Sigmoid colon (tissue), 7 donors: ENCODE results near the gene FAM81A. TPM values are rescaled to one million over a fixed set of nuclear protein-coding genes. Genes with fewer than 3 reads are reported as not detected.
"Not testable (repeated sequence)": the region's sequence is repeated elsewhere in the genome, so short reads cannot be mapped to it uniquely, and the experiment has no call there.

Experiments used
- DNase-seq: peaks from one replicate; pipeline ENCODE4 v3.0.0-alpha.2; 2019
- H3K27ac ChIP-seq, 4 donors: fragments of 200-600 bp; sonication (generic); one replicate each; pipeline ENCODE4 v1.5.1; 2016 to 2019; ENCODE audit warnings: mild to moderate bottlenecking in 1 of 4
- H3K27me3 ChIP-seq, 3 donors: fragments of 200-600 bp; sonication (generic); one replicate each; pipeline ENCODE4 v1.5.1; 2019; ENCODE audit warnings: mild to moderate bottlenecking in 1 of 3
- H3K36me3 ChIP-seq, 4 donors: fragments of 200-600 bp; sonication (generic); one replicate each; pipeline ENCODE4 v1.5.1; 2016 to 2019
- H3K4me1 ChIP-seq, 4 donors: fragments of 200-600 bp; sonication (generic); one replicate each; pipeline ENCODE4 v1.5.1; 2017 to 2019
- H3K4me3 ChIP-seq, 4 donors: fragments of 200-600 bp; sonication (generic); one replicate each; pipeline ENCODE4 v1.5.1; 2017 to 2019; ENCODE audit warnings: mild to moderate bottlenecking in 2 of 4, moderate library complexity in 1 of 4
- H3K9me3 ChIP-seq, 4 donors: fragments of 200-600 bp in 3 of 4; sonication (generic) in 3 of 4; one replicate each; pipeline versions ENCODE4 v1.5.1 to v1.6.1; 2013 to 2019
- EP300 ChIP-seq, 4 donors: sonication (generic); formaldehyde crosslinking; IDR thresholded peaks; one replicate each; pipeline ENCODE4 v1.6.1; 2017; ENCODE audit warnings: antibody characterized with exemption in 4 of 4
- POLR2A ChIP-seq, 2 donors: fragments of 450-650 bp; IDR thresholded peaks; one replicate each; pipeline ENCODE4 v1.6.1; 2016; ENCODE audit warnings: antibody characterized with exemption in 2 of 2, mild to moderate bottlenecking in 2 of 2, moderate library complexity in 2 of 2
- POLR2AphosphoS5 ChIP-seq, 4 donors: sonication (generic); formaldehyde crosslinking; IDR thresholded peaks; one replicate each; pipeline ENCODE4 v1.6.1; 2017; ENCODE audit warnings: antibody characterized with exemption in 4 of 4
- WGBS, 2 donors: extraction: QIAGEN DNeasy Blood & Tissue Kit; methylation state at CpG; one replicate each; pipeline ENCODE4 v1.1.7; 2013; 5-methylcytosine and 5-hydroxymethylcytosine counted together
- intact Hi-C: fragments of 100-400 bp; cut with DNase I; formaldehyde crosslinking; loops from one replicate; pipeline ENCODE4 v1.15.1; 2023
- polyA plus RNA-seq, 3 donors: library from polyadenylated mRNA; stranded (reverse); fragments of 200-250 nt; gene quantifications; one replicate each; pipeline ENCODE4 v1.2.3, GENCODE V29; 2013
- total RNA-seq, 4 donors: library from RNA; depleted of rRNA; stranded (reverse); fragments of >200 nt; gene quantifications; one replicate each; pipeline ENCODE4 v1.1.0, GENCODE V29; 2016
- TF ChIP-seq, protein P1 (sequence below), 4 experiments: fragments of 450-650 bp in 3 of 4; fragments of 200-600 bp in 1 of 4; IDR thresholded peaks; one replicate each; pipeline ENCODE4 v1.5.1; 2016 to 2019; ENCODE audit warnings: antibody characterized with exemption in 4 of 4, mild to moderate bottlenecking in 3 of 4, moderate library complexity in 2 of 4
- donor health status: healthy with polysubstance abuse.
- donor health status: Bipolar disorder and iron deficiency.
- donor health status: healthy.

FAM81A gene
- total and polyA plus RNA-seq, 7 donors, result under 0.01 to 4.7 (median 2.5) TPM; not detected in 1

- TF ChIP-seq POLR2A (IDR thresholded peaks at IDR 0.05), result no peak
- WGBS, 2 donors, result 22 to 45% methylated on average over 3 of the region's 3 CpGs
Observed at GRCh38 chr15:59396679-59397078, 41.3 kb upstream of the FAM81A start.

GRCh38 chr15:59398220-59398619 is 39.8 kb upstream of the FAM81A start:
- no peak overlapping the region for H3K4me3 ChIP-seq
- WGBS, 2 donors, result 25 to 63% methylated on average over 1 of the region's 1 CpG
- no peaks in the 10 kb centered on the region for H3K36me3 ChIP-seq
- intact Hi-C loops, result no loop called here
- DNase-seq, result no peak
- no peaks in the 10 kb centered on the region for H3K4me1 ChIP-seq
- no peaks in the 10 kb centered on the region for H3K9me3 ChIP-seq
- no peak overlapping the region for H3K27ac ChIP-seq
- TF ChIP-seq EP300 (IDR thresholded peaks at IDR 0.05), result no peak
- TF ChIP-seq POLR2AphosphoS5 (IDR thresholded peaks at IDR 0.05), result no peak
- TF ChIP-seq, protein P1, sequence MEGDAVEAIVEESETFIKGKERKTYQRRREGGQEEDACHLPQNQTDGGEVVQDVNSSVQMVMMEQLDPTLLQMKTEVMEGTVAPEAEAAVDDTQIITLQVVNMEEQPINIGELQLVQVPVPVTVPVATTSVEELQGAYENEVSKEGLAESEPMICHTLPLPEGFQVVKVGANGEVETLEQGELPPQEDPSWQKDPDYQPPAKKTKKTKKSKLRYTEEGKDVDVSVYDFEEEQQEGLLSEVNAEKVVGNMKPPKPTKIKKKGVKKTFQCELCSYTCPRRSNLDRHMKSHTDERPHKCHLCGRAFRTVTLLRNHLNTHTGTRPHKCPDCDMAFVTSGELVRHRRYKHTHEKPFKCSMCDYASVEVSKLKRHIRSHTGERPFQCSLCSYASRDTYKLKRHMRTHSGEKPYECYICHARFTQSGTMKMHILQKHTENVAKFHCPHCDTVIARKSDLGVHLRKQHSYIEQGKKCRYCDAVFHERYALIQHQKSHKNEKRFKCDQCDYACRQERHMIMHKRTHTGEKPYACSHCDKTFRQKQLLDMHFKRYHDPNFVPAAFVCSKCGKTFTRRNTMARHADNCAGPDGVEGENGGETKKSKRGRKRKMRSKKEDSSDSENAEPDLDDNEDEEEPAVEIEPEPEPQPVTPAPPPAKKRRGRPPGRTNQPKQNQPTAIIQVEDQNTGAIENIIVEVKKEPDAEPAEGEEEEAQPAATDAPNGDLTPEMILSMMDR (IDR thresholded peaks at IDR 0.05), result no peak
- TF ChIP-seq POLR2A (IDR thresholded peaks at IDR 0.05), result no peak
- H3K27me3 ChIP-seq, result no peaks in the 10 kb centered on the region

More at GRCh38 chr15:59396679-59397078, 41.3 kb upstream of the FAM81A start:
- no peaks in the 10 kb centered on the region for H3K27me3 ChIP-seq
- no peaks in the 10 kb centered on the region for H3K9me3 ChIP-seq
- H3K36me3 ChIP-seq, result no peaks in the 10 kb centered on the region
- H3K4me3 ChIP-seq, result no peak overlapping the region
- intact Hi-C loops, result no loop called here
- H3K27ac ChIP-seq, result no peak overlapping the region
- no peaks in the 10 kb centered on the region for H3K4me1 ChIP-seq
- no peak for DNase-seq

- intact Hi-C loops, result no loop called here
- TF ChIP-seq, protein P1 (IDR thresholded peaks at IDR 0.05), result no peak
- TF ChIP-seq POLR2A (IDR thresholded peaks at IDR 0.05), result no peak
- no peak for TF ChIP-seq EP300 (IDR thresholded peaks at IDR 0.05)
- TF ChIP-seq POLR2AphosphoS5 (IDR thresholded peaks at IDR 0.05), result no peak
- WGBS, 2 donors, result 49 to 74% methylated on average over 7 of the region's 7 CpGs
Observed at GRCh38 chr15:59399465-59400102, 38.4 kb upstream of the FAM81A start.

DNA sequence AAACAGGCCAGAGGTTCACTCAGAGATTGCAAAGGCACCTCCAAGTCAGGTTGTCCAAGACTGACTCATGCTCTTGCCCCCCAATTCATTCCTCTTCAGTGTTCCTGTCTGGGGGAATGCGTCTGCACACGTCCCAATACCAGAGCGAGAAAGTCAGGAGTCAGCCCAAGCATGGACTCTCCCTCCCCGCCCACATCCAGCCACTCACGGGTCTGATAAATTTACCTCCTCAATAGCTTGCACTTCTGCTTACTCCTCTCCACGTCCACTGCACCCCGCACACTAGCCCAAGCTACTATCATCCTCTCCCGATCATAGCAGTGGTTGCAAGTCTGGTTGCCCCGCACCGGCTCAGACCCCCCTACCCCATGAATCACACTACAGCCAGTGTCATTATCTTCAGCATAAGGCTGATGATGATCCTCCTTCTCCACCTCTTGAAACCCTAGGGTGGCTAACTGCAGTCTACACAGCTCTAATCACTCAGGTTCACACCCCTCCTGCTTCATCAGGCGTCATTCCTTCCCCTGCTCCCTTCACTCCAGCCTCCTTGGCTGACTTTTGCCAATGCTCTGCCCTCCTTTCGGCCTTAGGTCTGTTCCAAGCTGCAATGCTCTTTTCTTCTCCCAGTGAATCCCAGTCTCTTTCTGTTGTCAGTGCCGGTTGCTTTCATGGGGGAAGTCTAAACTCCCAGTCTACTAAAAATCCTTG is 37.7 kb upstream of the FAM81A start:
- Histone ChIP-seq H3K27me3 (no peaks in the 10 kb centered on the region), H3K9me3 (no peaks in the 10 kb centered on the region), H3K4me1 (no peaks in the 10 kb centered on the region), H3K36me3 (no peaks in the 10 kb centered on the region), H3K27ac (no peak overlapping the region), H3K4me3 (no peak overlapping the region)
- 82 to 89% methylated on average over 13 of the region's 13 CpGs for WGBS, 2 donors
- intact Hi-C loops, result no loop called here
- TF ChIP-seq, protein P1 (IDR thresholded peaks at IDR 0.05), result no peak
- TF ChIP-seq EP300 (IDR thresholded peaks at IDR 0.05), result no peak
- no peak for TF ChIP-seq POLR2A (IDR thresholded peaks at IDR 0.05)
- no peak for TF ChIP-seq POLR2AphosphoS5 (IDR thresholded peaks at IDR 0.05)
- DNase-seq, result no peak

More at GRCh38 chr15:59399465-59400102, 38.4 kb upstream of the FAM81A start:
- H3K36me3 ChIP-seq, result no peaks in the 10 kb centered on the region
- H3K4me3 ChIP-seq, result no peak overlapping the region
- no peak for DNase-seq
- no peaks in the 10 kb centered on the region for H3K4me1 ChIP-seq
- H3K9me3 ChIP-seq, result no peaks in the 10 kb centered on the region
- H3K27me3 ChIP-seq, result no peaks in the 10 kb centered on the region
- H3K27ac ChIP-seq, result no peak overlapping the region

DNA sequence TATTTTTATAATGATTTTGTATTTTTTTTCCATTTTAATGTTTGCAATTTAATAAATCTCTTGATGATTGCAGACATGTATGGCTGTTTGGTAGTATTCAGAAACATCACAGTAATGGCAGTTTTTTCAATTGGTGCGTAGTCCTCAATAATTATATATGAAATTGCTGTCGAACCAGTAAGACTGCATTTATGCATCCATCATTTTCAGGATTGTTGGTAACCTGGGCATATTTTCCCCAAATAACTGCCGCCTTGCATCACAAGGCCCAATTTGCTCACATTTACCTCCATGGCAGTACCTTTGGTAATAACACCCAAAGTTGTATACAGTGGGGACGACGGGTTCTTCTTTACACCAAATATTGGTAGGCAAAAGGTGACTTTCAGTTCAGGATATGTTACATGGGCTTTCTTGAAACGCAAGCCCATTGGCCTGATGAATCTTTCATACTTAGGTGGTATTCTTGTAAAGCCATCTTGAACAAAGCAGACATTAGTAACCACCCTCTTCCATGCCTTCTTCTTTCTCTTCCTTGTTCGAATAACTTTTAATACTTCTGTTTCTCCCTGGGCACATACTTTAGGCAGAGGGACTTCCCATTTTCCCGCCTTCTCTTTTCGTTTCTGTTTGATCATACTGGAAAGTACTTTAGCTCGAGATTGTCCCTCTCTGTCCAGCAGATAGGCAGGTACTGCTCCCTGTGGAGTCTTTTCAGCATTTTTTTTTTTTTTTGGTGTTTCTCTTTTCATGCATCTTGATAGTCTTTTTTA is 36.7 kb upstream of the FAM81A start:
- DNase-seq, intact Hi-C loops, H3K4me1 ChIP-seq, H3K27me3 ChIP-seq, H3K9me3 ChIP-seq, H3K4me3 ChIP-seq, H3K27ac ChIP-seq, H3K36me3 ChIP-seq: not testable (repeated sequence)
- WGBS, 2 donors, result 53 to 78% methylated on average over 10 of the region's 10 CpGs
